HepG2 (cell line): ENCODE data around the gene PLCG1. TPM values are rescaled to one million over a fixed set of nuclear protein-coding genes. Genes with fewer than 3 reads are reported as not detected.

Experiments
- ATAC-seq: fragments of 200-7000 bp; cut with Tn5 transposase; 3 replicates; pipeline ENCODE4 v1.9.1; 2020; ENCODE audit warnings: mild to moderate bottlenecking, moderate library complexity
- BruUV-seq: library from RNA; stranded (reverse); fragments of 400-500 nt; replicated peaks from 2 replicates; lab custom pipeline; 2021; lab: Mats Ljungman, UMichigan
- CTCF ChIA-PET: fragments of 300-600 bp; formaldehyde crosslinking; extraction: SDS; loops from one replicate; lab custom pipeline; 2021; ENCODE audit warnings: low total read pairs, inconsistent platforms, low intra/inter-chr PET ratio; lab: Yijun Ruan, JAX
- POLR2A ChIA-PET: fragments of 350-600 bp; sonication (Branson Sonifier 250); formaldehyde crosslinking; loops from one replicate; lab custom pipeline; 2020; ENCODE audit warnings: antibody characterized with exemption, inconsistent platforms; lab: Yijun Ruan, JAX
- DNase-seq: peaks from one replicate; pipeline ENCODE4 v3.0.0-alpha.2; 2015; ENCODE audit warnings: low spot score
- FAIRE-seq: peaks from 3 replicates; lab custom pipeline; 2011; peaks lifted over from hg19 to GRCh38; lab: Jason Lieb, UNC
- H2AFZ ChIP-seq: one replicate; pipeline ENCODE4 v1.6.1; 2011; ENCODE audit warnings: low read length, inconsistent platforms
- H3K27ac ChIP-seq: fragments of 300-600 bp; 3 replicates; pipeline ENCODE4 v1.8.0; 2011; ENCODE audit warnings: mixed run types, mild to moderate bottlenecking, mixed read lengths, low read length, inconsistent platforms; ENCODE audit not compliant: insufficient read depth; ENCODE audit errors: extremely low read length
- H3K27me3 ChIP-seq, 2 experiments: fragments of 200-600 bp in 1 of 2; 2 replicates in 1 of 2; 3 replicates in 1 of 2; pipeline versions ENCODE4 v1.6.0 to v1.8.0; 2011; ENCODE audit warnings: low read length in 2 of 2, mild to moderate bottlenecking in 2 of 2, moderate library complexity in 2 of 2, inconsistent platforms in 1 of 2; ENCODE audit not compliant: insufficient read depth in 2 of 2, control insufficient read depth in 1 of 2
- H3K36me3 ChIP-seq, 2 experiments: fragments of 200-600 bp in 1 of 2; replicated peaks in 1 of 2; 2 replicates in 1 of 2; 3 replicates in 1 of 2; pipeline versions ENCODE4 v1.5.1 to v1.8.0; 2011; ENCODE audit warnings: low read length in 2 of 2, inconsistent platforms in 1 of 2; ENCODE audit not compliant: insufficient read depth in 2 of 2, control insufficient read depth in 1 of 2
- H3K4me1 ChIP-seq: 2 replicates; pipeline ENCODE4 v1.5.1; 2012; ENCODE audit warnings: low read length, inconsistent platforms; ENCODE audit not compliant: insufficient read depth
- H3K4me2 ChIP-seq: 2 replicates; pipeline ENCODE4 v1.6.0; 2011; ENCODE audit warnings: low read depth, low read length, inconsistent platforms
- H3K4me3 ChIP-seq, 3 experiments: fragments of 200-600 bp in 1 of 3; sonication (generic), shearing (Covaris generic) in 1 of 3; replicated peaks in 1 of 3; 2 replicates each; pipeline ENCODE4 v1.5.1; 2011 to 2016; ENCODE audit warnings: low read length in 3 of 3, inconsistent platforms in 2 of 3, low read depth in 2 of 3, mild to moderate bottlenecking in 2 of 3, control low read depth in 1 of 3, mixed read lengths in 1 of 3; ENCODE audit not compliant: insufficient read depth in 1 of 3
- H3K79me2 ChIP-seq: one replicate; pipeline ENCODE4 v1.6.1; 2011; ENCODE audit warnings: low read length, inconsistent platforms; ENCODE audit not compliant: insufficient read depth
- H3K9ac ChIP-seq: 2 replicates; pipeline ENCODE4 v1.6.0; 2011; ENCODE audit warnings: mild to moderate bottlenecking, low read depth, low read length, inconsistent platforms; ENCODE audit not compliant: insufficient read depth
- H3K9me3 ChIP-seq: 2 replicates; pipeline ENCODE4 v1.5.1; 2012; ENCODE audit warnings: mild to moderate bottlenecking, low read length
- H4K20me1 ChIP-seq: 2 replicates; pipeline ENCODE4 v1.6.0; 2011; ENCODE audit warnings: inconsistent platforms, mild to moderate bottlenecking, low read length, moderate library complexity; ENCODE audit not compliant: insufficient read depth
- AGO1 ChIP-seq: fragments of 200-400 bp; formaldehyde crosslinking; IDR thresholded peaks from 2 replicates; pipeline ENCODE4 v1.6.1; 2017; ENCODE audit warnings: mild to moderate bottlenecking, low read depth, low read length, moderate library complexity; ENCODE audit not compliant: poor library complexity, severe bottlenecking
- HNRNPUL1 ChIP-seq: fragments of 200-400 bp; formaldehyde crosslinking; IDR thresholded peaks from 2 replicates; pipeline ENCODE4 v1.6.1; 2017; ENCODE audit warnings: low read depth, mild to moderate bottlenecking, low read length, moderate library complexity
- MAFG ChIP-seq: sonication (generic); formaldehyde crosslinking; IDR thresholded peaks from 2 replicates; pipeline ENCODE4 v1.5.1; 2020; ENCODE audit warnings: mild to moderate bottlenecking, missing genetic modification reagents
- PLRG1 ChIP-seq: fragments of 450-650 bp; conservative IDR thresholded peaks from 2 replicates; pipeline ENCODE4 v1.6.1; 2016
- RBAK ChIP-seq: sonication (generic); formaldehyde crosslinking; IDR thresholded peaks from 2 replicates; pipeline ENCODE4 v1.5.1; 2020; ENCODE audit warnings: mild to moderate bottlenecking, missing genetic modification reagents
- SMAD3 ChIP-seq: sonication (generic); formaldehyde crosslinking; IDR thresholded peaks from 2 replicates; pipeline ENCODE4 v1.4.0; 2020; ENCODE audit warnings: missing genetic modification reagents
- TBP ChIP-seq: sonication (generic); formaldehyde crosslinking; IDR thresholded peaks from 2 replicates; pipeline ENCODE4 v1.5.0; 2020; ENCODE audit warnings: missing genetic modification reagents
- ZNF207 ChIP-seq: fragments of 450-650 bp; IDR thresholded peaks from 2 replicates; pipeline ENCODE4 v1.6.1; 2016; ENCODE audit warnings: antibody characterized with exemption, borderline replicate concordance
- ZNF615 ChIP-seq: sonication (generic); formaldehyde crosslinking; IDR thresholded peaks from 2 replicates; pipeline ENCODE4 v1.5.0; 2020; ENCODE audit warnings: mild to moderate bottlenecking, missing genetic modification reagents, borderline replicate concordance
- ZNF709 ChIP-seq: sonication (generic); formaldehyde crosslinking; IDR thresholded peaks from 2 replicates; pipeline ENCODE4 v1.5.0; 2020; ENCODE audit warnings: mild to moderate bottlenecking, missing genetic modification reagents
- WGBS: methylation state at CpG from one replicate; pipeline ENCODE4 v1.1.6; 2017; ENCODE audit warnings: low lambda C conversion rate; 5-methylcytosine and 5-hydroxymethylcytosine counted together
- in situ Hi-C: cut with HindIII; loops from 2 replicates; pipeline ENCODE4 v1.10.0; 2017; ENCODE audit warnings: low pct_unique_long_range_greater_than_20kb; ENCODE audit not compliant: extremely low pct_ligation_motif_present
- intact Hi-C: fragments of 100-400 bp; cut with micrococcal nuclease; formaldehyde crosslinking; loops from one replicate; pipeline ENCODE4 v1.10.0; 2022; ENCODE audit not compliant: unreplicated experiment
- polyA plus RNA-seq, 8 experiments: library from polyadenylated mRNA; depleted of rRNA in 3 of 8; stranded (reverse) in 7 of 8; unstranded in 1 of 8; fragments of >200 nt; fragmentation: Illumina TruSeq in 4 of 8; extraction: Trizol in 4 of 8; gene quantifications; 2 replicates each; pipeline versions ENCODE4 v1.2.1 to v1.2.3, GENCODE V29; 2011 to 2016; ENCODE audit warnings: low read depth in 4 of 8, missing spikeins in 1 of 8, mixed read lengths in 1 of 8; ENCODE audit not compliant: insufficient read depth in 1 of 8
- total RNA-seq, 5 experiments: library from RNA; depleted of rRNA; stranded (reverse); fragments of >200 nt; fragmentation: Illumina TruSeq; extraction: Trizol; gene quantifications; 2 replicates each; pipeline ENCODE4 v1.2.3, GENCODE V29; 2016; ENCODE audit warnings: low read depth in 1 of 5
- TF ChIP-seq, protein P1 (sequence below): sonication (generic); formaldehyde crosslinking; IDR thresholded peaks from 2 replicates; pipeline ENCODE4 v1.4.0; 2020; ENCODE audit warnings: missing genetic modification reagents, borderline replicate concordance
- TF ChIP-seq, protein P2 (sequence below): sonication (generic); formaldehyde crosslinking; IDR thresholded peaks from 2 replicates; pipeline ENCODE4 v1.4.0; 2020; ENCODE audit warnings: missing genetic modification reagents
- TF ChIP-seq, protein P3 (sequence below): sonication (generic); formaldehyde crosslinking; IDR thresholded peaks from 2 replicates; pipeline ENCODE4 v1.4.0; 2020; ENCODE audit warnings: low read depth, missing genetic modification reagents

The PLCG1 gene
- total and polyA plus RNA-seq, 2 of the 13 experiments (the other 11 are each of a cell fraction or from before 2014, with no cell fraction given), result 85.3 to 158 TPM

DNA sequence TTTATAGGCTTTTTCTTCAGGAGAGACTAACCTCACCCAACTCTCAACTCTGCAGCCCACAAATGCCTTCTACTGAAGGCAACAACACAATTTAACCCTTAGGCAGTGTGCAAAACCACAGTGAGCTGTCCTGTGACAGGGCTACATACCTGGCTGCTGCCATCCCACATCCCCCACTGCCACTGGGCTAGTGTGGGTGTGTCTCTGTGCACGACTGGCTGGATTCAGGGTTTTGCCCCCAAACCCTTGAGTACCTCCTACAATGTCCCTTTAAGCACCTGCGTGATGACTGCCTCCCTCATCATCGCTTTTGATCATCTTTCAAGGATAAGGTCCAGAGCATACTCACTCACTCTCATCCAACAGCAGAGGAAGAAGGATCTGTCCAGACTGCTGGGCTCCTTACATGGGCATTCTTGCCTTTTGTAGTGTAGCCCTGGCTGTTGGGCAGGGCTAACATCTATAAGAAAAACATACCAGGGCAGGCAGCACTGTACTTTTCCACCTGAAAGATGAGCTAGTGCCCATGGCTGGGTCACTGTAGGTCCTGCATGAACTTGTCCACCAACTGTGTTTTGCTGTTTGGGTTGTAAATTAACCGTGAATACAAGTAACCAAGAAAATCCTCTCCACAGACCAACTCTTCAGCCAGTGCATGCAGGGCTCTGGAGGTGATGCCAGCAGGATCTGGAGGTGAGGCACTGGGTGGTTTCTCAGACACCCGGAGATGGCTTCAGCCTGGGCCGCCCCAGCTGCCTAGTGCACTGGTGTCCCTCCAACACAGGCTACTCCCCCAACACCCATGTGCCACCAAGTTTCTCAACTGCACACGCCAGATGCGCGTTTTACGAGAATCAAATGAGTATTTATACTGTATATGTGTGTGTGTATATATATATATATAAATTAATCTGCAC lies 45.2 kb downstream of the PLCG1 start:
- in situ Hi-C loops, result no loop called here
- no peak for ATAC-seq
- intact Hi-C loops, result no loop called here
- H3K9me3 ChIP-seq, result no peaks in the 10 kb centered on the region
- no peak overlapping the region for H3K27ac ChIP-seq
- no peak overlapping the region for H3K4me3 ChIP-seq
- H2AFZ ChIP-seq, result no peak overlapping the region
- H3K4me1 ChIP-seq, result peaks cover 12% of the 10 kb centered on the region
- 96% methylated on average over 10 of the region's 10 CpGs for WGBS
- H3K79me2 ChIP-seq, result no peaks in the 10 kb centered on the region
- POLR2A ChIA-PET, result no interaction called here
- no peak for DNase-seq
- H4K20me1 ChIP-seq, result no peaks in the 10 kb centered on the region
- BruUV-seq, result no TSS peak
- no peak overlapping the region for H3K9ac ChIP-seq
- no peaks in the 10 kb centered on the region for H3K27me3 ChIP-seq
- H3K36me3 ChIP-seq, result peaks cover 0 to 3% of the 10 kb centered on the region in 2 experiments; a peak in 2 of 5 replicates
- no peak for TF ChIP-seq HNRNPUL1
- TF ChIP-seq AGO1, result no peak
- TF ChIP-seq ZNF615 (CRISPR knock-in tag), result no peak
- TF ChIP-seq, protein P1, sequence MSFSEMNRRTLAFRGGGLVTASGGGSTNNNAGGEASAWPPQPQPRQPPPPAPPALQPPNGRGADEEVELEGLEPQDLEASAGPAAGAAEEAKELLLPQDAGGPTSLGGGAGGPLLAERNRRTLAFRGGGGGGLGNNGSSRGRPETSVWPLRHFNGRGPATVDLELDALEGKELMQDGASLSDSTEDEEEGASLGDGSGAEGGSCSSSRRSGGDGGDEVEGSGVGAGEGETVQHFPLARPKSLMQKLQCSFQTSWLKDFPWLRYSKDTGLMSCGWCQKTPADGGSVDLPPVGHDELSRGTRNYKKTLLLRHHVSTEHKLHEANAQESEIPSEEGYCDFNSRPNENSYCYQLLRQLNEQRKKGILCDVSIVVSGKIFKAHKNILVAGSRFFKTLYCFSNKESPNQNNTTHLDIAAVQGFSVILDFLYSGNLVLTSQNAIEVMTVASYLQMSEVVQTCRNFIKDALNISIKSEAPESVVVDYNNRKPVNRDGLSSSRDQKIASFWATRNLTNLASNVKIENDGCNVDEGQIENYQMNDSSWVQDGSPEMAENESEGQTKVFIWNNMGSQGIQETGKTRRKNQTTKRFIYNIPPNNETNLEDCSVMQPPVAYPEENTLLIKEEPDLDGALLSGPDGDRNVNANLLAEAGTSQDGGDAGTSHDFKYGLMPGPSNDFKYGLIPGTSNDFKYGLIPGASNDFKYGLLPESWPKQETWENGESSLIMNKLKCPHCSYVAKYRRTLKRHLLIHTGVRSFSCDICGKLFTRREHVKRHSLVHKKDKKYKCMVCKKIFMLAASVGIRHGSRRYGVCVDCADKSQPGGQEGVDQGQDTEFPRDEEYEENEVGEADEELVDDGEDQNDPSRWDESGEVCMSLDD (CRISPR knock-in tag), result no peak
- TF ChIP-seq, protein P2, sequence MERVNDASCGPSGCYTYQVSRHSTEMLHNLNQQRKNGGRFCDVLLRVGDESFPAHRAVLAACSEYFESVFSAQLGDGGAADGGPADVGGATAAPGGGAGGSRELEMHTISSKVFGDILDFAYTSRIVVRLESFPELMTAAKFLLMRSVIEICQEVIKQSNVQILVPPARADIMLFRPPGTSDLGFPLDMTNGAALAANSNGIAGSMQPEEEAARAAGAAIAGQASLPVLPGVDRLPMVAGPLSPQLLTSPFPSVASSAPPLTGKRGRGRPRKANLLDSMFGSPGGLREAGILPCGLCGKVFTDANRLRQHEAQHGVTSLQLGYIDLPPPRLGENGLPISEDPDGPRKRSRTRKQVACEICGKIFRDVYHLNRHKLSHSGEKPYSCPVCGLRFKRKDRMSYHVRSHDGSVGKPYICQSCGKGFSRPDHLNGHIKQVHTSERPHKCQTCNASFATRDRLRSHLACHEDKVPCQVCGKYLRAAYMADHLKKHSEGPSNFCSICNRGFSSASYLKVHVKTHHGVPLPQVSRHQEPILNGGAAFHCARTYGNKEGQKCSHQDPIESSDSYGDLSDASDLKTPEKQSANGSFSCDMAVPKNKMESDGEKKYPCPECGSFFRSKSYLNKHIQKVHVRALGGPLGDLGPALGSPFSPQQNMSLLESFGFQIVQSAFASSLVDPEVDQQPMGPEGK (CRISPR knock-in tag), result no peak
- TF ChIP-seq, protein P3, sequence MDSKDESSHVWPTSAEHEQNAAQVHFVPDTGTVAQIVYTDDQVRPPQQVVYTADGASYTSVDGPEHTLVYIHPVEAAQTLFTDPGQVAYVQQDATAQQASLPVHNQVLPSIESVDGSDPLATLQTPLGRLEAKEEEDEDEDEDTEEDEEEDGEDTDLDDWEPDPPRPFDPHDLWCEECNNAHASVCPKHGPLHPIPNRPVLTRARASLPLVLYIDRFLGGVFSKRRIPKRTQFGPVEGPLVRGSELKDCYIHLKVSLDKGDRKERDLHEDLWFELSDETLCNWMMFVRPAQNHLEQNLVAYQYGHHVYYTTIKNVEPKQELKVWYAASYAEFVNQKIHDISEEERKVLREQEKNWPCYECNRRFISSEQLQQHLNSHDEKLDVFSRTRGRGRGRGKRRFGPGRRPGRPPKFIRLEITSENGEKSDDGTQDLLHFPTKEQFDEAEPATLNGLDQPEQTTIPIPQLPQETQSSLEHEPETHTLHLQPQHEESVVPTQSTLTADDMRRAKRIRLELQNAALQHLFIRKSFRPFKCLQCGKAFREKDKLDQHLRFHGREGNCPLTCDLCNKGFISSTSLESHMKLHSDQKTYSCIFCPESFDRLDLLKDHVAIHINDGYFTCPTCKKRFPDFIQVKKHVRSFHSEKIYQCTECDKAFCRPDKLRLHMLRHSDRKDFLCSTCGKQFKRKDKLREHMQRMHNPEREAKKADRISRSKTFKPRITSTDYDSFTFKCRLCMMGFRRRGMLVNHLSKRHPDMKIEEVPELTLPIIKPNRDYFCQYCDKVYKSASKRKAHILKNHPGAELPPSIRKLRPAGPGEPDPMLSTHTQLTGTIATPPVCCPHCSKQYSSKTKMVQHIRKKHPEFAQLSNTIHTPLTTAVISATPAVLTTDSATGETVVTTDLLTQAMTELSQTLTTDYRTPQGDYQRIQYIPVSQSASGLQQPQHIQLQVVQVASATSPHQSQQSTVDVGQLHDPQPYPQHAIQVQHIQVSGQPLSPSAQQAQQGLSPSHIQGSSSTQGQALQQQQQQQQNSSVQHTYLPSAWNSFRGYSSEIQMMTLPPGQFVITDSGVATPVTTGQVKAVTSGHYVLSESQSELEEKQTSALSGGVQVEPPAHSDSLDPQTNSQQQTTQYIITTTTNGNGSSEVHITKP (CRISPR knock-in tag), result no peak
- TF ChIP-seq MAFG (CRISPR knock-in tag), result no peak
- no peak for TF ChIP-seq SMAD3
- TF ChIP-seq ZNF709 (CRISPR knock-in tag), result no peak
- TF ChIP-seq RBAK (CRISPR knock-in tag), result no peak
- no peak for TF ChIP-seq ZNF207
- TF ChIP-seq TBP (CRISPR knock-in tag), result no peak
- TF ChIP-seq PLRG1, result no peak
- CTCF ChIA-PET, result no interaction called here
- no peak for FAIRE-seq
- no peak overlapping the region for H3K4me2 ChIP-seq
